GM12878 (cell line): ENCODE measurements around the gene ESPL1.

Experiments used
- ATF3 ChIP-seq: IDR thresholded peaks from 2 replicates; pipeline ENCODE4 v1.6.1; 2011; ENCODE audit warnings: low read depth, mild to moderate bottlenecking, low read length, moderate library complexity, borderline replicate concordance; ENCODE audit errors: extremely low read depth
- CREM ChIP-seq: IDR thresholded peaks from 2 replicates; pipeline ENCODE4 v1.6.1; 2014; ENCODE audit warnings: antibody characterized with exemption, low read depth
- POLR2AphosphoS5 ChIP-seq: IDR thresholded peaks from 2 replicates; pipeline ENCODE4 v1.6.1; 2011; ENCODE audit warnings: mild to moderate bottlenecking, low read length, inconsistent platforms
- ZNF274 ChIP-seq: IDR thresholded peaks from one replicate; pipeline ENCODE4 v1.8.0; 2011; ENCODE audit not compliant: insufficient read length, insufficient read depth
- TF ChIP-seq, protein P1 (sequence below): fragments of 450-650 bp; IDR thresholded peaks from 2 replicates; pipeline ENCODE4 v1.6.1; 2016; ENCODE audit warnings: mild to moderate bottlenecking
- TF ChIP-seq, protein P2 (sequence below), 3 experiments: IDR thresholded peaks in 2 of 3; conservative IDR thresholded peaks in 1 of 3; 2 replicates each; pipeline ENCODE4 v1.5.1; 2011; ENCODE audit warnings: low read depth in 3 of 3, low read length in 3 of 3, mild to moderate bottlenecking in 3 of 3, control low read depth in 2 of 3, moderate library complexity in 2 of 3, inconsistent platforms in 1 of 3, mixed read lengths in 1 of 3; ENCODE audit not compliant: control insufficient read depth in 2 of 3, insufficient read depth in 1 of 3; ENCODE audit errors: extremely low read depth in 1 of 3

GRCh38 chr12:53231671-53231920 is 36.5 kb upstream of the ESPL1 start:
- TF ChIP-seq CREM (no peak), POLR2AphosphoS5 (no peak), ZNF274 (no peak), ATF3 (no peak)
- TF ChIP-seq, protein P1, sequence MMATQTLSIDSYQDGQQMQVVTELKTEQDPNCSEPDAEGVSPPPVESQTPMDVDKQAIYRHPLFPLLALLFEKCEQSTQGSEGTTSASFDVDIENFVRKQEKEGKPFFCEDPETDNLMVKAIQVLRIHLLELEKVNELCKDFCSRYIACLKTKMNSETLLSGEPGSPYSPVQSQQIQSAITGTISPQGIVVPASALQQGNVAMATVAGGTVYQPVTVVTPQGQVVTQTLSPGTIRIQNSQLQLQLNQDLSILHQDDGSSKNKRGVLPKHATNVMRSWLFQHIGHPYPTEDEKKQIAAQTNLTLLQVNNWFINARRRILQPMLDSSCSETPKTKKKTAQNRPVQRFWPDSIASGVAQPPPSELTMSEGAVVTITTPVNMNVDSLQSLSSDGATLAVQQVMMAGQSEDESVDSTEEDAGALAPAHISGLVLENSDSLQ, result no peak
- TF ChIP-seq, protein P2, sequence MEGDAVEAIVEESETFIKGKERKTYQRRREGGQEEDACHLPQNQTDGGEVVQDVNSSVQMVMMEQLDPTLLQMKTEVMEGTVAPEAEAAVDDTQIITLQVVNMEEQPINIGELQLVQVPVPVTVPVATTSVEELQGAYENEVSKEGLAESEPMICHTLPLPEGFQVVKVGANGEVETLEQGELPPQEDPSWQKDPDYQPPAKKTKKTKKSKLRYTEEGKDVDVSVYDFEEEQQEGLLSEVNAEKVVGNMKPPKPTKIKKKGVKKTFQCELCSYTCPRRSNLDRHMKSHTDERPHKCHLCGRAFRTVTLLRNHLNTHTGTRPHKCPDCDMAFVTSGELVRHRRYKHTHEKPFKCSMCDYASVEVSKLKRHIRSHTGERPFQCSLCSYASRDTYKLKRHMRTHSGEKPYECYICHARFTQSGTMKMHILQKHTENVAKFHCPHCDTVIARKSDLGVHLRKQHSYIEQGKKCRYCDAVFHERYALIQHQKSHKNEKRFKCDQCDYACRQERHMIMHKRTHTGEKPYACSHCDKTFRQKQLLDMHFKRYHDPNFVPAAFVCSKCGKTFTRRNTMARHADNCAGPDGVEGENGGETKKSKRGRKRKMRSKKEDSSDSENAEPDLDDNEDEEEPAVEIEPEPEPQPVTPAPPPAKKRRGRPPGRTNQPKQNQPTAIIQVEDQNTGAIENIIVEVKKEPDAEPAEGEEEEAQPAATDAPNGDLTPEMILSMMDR (IDR thresholded peaks at IDR 0.05 in 2 of 3, conservative IDR thresholded peaks at IDR 0.05 in 1 of 3; ENCODE audit: control insufficient read depth in 2 of 3, extremely low read depth in 1 of 3, insufficient read depth in 1 of 3, low read depth in 3 of 3, low read length in 3 of 3), result no peak
